GM23338 (cell line): Measurements from ENCODE around the gene SH3GL2. TPM values are rescaled to one million over a fixed set of nuclear protein-coding genes. Genes with fewer than 3 reads are reported as not detected.

Experiments used
- CREB1 ChIP-seq: fragments of 250-450 bp; sonication (Bioruptor Pico); IDR thresholded peaks from 2 replicates; pipeline ENCODE4 v1.5.0; 2020; ENCODE audit warnings: low read depth, mild to moderate bottlenecking, moderate library complexity
- EZH2 ChIP-seq: fragments of 200-600 bp; sonication (generic); IDR thresholded peaks from one replicate; pipeline ENCODE4 v1.8.0; 2017; ENCODE audit warnings: antibody characterized with exemption, mild to moderate bottlenecking, low read depth; ENCODE audit not compliant: unreplicated experiment
- EZH2phosphoT487 ChIP-seq: fragments of 200-600 bp; sonication (generic); IDR thresholded peaks from one replicate; pipeline ENCODE4 v1.8.1; 2018; ENCODE audit warnings: antibody characterized with exemption; ENCODE audit not compliant: unreplicated experiment
- NANOG ChIP-seq: IDR thresholded peaks from 2 replicates; pipeline ENCODE4 v1.6.1; 2016; ENCODE audit warnings: antibody characterized with exemption, borderline replicate concordance
- POLR2AphosphoS5 ChIP-seq: IDR thresholded peaks from 2 replicates; pipeline ENCODE4 v1.6.1; 2016; ENCODE audit warnings: antibody characterized with exemption, low read depth
- STAT1 ChIP-seq: IDR thresholded peaks from one replicate; pipeline ENCODE4 v1.6.1; 2016; ENCODE audit warnings: antibody characterized with exemption; ENCODE audit not compliant: unreplicated experiment
- ZNF114 ChIP-seq: fragments of 250-450 bp; sonication (Bioruptor Pico); IDR thresholded peaks from 2 replicates; pipeline ENCODE4 v1.5.0; 2020; ENCODE audit warnings: mild to moderate bottlenecking, moderate library complexity
- polyA plus RNA-seq: library from polyadenylated mRNA; unstranded; fragments of >200 nt; fragmentation: Nextera tagmentation; extraction: Ambion mirVana; gene quantifications from 2 replicates; pipeline ENCODE4 v1.2.1, GENCODE V29; 2016
- total RNA-seq: library from RNA; depleted of rRNA; stranded (reverse); fragments of >200 nt; shearing (Covaris generic); gene quantifications from 2 replicates; pipeline ENCODE4 v1.2.3, GENCODE V29; 2014
- TF ChIP-seq, protein P1 (sequence below): fragments of 250-450 bp; sonication (Bioruptor Pico); IDR thresholded peaks from 2 replicates; pipeline ENCODE4 v1.5.0; 2020; ENCODE audit warnings: mild to moderate bottlenecking, moderate library complexity
- TF ChIP-seq, protein P2 (sequence below): IDR thresholded peaks from 2 replicates; pipeline ENCODE4 v1.6.1; 2016; ENCODE audit warnings: antibody characterized with exemption

Gene SH3GL2
- total and polyA plus RNA-seq, 2 experiments from 2014 or later, result 5.9 to 8.6 TPM

DNA sequence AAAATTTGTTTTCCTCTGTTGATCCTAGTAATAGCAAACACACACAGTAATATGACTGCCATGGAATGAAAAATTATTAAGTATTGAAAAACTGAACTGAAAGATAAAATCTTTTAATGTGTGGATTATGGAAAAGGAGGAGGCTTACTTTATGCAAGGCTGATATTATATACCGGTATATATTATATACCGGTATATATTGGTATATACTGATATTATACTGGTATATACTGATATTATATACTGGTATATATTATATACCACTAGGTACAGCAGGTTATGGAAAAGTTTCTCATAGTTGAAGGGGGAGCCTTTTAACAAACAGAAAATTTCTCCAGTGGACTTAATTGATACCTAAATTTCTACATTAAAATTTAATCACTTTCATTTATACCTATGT is 181.4 kb downstream of the SH3GL2 start (continued):
- TF ChIP-seq, protein P1, sequence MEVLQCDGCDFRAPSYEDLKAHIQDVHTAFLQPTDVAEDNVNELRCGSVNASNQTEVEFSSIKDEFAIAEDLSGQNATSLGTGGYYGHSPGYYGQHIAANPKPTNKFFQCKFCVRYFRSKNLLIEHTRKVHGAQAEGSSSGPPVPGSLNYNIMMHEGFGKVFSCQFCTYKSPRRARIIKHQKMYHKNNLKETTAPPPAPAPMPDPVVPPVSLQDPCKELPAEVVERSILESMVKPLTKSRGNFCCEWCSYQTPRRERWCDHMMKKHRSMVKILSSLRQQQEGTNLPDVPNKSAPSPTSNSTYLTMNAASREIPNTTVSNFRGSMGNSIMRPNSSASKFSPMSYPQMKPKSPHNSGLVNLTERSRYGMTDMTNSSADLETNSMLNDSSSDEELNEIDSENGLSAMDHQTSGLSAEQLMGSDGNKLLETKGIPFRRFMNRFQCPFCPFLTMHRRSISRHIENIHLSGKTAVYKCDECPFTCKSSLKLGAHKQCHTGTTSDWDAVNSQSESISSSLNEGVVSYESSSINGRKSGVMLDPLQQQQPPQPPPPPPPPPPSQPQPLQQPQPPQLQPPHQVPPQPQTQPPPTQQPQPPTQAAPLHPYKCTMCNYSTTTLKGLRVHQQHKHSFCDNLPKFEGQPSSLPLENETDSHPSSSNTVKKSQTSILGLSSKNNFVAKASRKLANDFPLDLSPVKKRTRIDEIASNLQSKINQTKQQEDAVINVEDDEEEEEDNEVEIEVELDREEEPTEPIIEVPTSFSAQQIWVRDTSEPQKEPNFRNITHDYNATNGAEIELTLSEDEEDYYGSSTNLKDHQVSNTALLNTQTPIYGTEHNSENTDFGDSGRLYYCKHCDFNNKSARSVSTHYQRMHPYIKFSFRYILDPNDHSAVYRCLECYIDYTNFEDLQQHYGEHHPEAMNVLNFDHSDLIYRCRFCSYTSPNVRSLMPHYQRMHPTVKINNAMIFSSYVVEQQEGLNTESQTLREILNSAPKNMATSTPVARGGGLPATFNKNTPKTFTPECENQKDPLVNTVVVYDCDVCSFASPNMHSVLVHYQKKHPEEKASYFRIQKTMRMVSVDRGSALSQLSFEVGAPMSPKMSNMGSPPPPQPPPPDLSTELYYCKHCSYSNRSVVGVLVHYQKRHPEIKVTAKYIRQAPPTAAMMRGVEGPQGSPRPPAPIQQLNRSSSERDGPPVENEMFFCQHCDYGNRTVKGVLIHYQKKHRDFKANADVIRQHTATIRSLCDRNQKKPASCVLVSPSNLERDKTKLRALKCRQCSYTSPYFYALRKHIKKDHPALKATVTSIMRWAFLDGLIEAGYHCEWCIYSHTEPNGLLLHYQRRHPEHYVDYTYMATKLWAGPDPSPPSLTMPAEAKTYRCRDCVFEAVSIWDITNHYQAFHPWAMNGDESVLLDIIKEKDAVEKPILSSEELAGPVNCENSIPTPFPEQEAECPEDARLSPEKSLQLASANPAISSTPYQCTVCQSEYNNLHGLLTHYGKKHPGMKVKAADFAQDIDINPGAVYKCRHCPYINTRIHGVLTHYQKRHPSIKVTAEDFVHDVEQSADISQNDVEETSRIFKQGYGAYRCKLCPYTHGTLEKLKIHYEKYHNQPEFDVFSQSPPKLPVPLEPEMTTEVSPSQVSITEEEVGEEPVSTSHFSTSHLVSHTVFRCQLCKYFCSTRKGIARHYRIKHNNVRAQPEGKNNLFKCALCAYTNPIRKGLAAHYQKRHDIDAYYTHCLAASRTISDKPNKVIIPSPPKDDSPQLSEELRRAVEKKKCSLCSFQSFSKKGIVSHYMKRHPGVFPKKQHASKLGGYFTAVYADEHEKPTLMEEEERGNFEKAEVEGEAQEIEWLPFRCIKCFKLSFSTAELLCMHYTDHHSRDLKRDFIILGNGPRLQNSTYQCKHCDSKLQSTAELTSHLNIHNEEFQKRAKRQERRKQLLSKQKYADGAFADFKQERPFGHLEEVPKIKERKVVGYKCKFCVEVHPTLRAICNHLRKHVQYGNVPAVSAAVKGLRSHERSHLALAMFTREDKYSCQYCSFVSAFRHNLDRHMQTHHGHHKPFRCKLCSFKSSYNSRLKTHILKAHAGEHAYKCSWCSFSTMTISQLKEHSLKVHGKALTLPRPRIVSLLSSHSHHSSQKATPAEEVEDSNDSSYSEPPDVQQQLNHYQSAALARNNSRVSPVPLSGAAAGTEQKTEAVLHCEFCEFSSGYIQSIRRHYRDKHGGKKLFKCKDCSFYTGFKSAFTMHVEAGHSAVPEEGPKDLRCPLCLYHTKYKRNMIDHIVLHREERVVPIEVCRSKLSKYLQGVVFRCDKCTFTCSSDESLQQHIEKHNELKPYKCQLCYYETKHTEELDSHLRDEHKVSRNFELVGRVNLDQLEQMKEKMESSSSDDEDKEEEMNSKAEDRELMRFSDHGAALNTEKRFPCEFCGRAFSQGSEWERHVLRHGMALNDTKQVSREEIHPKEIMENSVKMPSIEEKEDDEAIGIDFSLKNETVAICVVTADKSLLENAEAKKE (CRISPR knock-in tag), result no peak
- TF ChIP-seq POLR2AphosphoS5, result no peak
- TF ChIP-seq STAT1, result no peak
- no peak for TF ChIP-seq EZH2
- TF ChIP-seq ZNF114 (CRISPR knock-in tag), result no peak
- no peak for TF ChIP-seq EZH2phosphoT487
- TF ChIP-seq CREB1 (CRISPR knock-in tag), result no peak
- TF ChIP-seq, protein P2, sequence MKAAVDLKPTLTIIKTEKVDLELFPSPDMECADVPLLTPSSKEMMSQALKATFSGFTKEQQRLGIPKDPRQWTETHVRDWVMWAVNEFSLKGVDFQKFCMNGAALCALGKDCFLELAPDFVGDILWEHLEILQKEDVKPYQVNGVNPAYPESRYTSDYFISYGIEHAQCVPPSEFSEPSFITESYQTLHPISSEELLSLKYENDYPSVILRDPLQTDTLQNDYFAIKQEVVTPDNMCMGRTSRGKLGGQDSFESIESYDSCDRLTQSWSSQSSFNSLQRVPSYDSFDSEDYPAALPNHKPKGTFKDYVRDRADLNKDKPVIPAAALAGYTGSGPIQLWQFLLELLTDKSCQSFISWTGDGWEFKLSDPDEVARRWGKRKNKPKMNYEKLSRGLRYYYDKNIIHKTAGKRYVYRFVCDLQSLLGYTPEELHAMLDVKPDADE, result no peak
- no peak for TF ChIP-seq NANOG
